Stimulated activated CD4-positive, alpha-beta T cell treated with anti-CD3 and anti-CD28 coated beads, Interleukin-12 subunit alpha, Interleukin-12 subunit beta, amount 100 ng/mL, for 4 hours (primary cell): ENCODE measurements around the gene SCN2B.

Experiments used
- DNase-seq: peaks from one replicate; pipeline ENCODE4 v3.0.0-alpha.2; 2020

The SCN2B gene

DNA sequence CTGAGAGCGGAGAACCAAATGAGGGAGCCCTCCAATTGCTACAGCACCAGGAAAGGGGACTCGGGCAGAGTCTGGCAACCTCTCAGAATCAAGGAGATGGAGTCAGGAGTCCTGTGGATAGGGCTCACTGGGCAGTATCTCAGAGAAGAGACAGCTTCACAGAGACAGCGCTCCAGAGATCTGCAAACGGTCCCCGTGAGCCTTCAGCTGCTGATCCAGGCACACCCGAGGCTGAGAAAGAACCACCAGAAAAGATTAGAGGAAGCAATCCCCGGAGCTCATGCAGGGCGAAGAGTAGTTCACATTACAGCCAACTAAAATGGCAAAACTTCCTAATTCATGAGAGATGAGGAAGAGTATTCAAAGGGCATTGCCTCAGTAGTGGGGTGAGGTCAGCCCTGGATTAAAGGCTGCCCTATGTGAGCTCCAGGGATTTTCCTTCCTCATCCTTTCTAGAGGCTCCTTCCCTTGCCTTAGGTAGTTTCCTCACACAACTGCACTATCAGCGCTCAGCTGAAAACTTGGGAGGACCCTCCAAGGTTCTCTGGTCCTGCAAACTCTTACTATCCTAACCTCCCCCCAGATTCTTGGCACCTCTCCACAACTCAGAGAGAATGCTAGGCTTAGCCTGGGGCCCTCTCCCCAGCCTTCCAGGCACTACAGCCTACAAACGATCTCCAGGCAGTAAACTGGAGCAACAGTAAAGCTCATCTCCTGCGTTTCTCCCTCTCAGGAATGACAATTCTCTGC is 47.5 kb downstream of the SCN2B start:
- DNase-seq: no peak

DNA sequence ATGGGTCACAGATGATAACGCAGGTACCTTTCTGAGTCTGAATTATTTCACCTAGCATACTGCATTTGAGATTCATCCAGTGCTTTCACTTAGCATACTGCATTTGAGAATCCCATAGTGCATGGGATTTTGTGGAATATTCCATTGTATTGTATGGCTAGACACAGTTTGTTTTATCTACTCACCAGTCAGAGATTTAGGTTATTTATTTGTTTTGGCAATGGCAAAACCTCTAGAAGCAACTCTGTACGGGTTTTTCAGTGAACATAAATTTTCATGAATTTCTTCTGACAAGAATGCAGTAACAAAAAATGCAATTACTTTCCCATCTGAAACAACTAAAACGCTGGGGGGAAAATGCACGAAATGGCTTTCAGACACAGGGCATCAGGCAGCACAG is 48.1 kb downstream of the SCN2B start:
- no peak for DNase-seq

DNA sequence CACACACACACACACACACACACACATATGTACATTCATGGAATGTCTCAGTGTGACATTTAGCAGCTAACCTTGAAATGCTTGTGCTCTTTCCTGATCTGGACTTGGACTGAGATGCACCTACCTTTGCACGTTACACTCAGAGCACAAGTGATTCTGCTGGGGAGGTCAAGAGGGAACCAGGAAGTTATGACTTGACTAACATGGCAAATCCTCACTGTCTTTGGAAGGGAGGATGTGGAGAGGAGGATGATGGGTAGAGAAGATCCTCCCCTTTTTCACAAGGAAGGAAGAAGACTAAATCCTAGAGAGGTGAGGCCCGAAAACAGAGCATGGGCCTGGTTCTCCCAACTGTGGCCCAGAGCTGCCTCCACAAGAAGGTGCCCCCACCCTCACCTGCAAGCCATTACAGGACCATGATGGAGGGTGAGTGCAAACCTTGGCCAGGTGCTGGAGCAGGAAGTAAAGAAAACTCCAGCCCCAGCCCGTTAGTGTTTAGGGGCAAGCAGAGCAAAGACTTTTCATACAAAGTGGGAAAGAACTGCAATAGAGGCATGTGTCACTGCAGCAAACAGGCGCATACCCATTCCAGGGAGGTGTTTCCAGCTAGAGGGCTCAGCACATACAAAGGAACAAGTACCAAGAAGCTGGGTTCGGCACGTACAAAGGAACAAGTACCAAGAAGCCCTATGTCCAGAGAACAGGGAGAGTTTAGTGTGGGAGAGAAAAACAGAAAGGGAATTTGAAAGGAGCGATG is 50.2 kb downstream of the SCN2B start:
- DNase-seq: no peak

DNA sequence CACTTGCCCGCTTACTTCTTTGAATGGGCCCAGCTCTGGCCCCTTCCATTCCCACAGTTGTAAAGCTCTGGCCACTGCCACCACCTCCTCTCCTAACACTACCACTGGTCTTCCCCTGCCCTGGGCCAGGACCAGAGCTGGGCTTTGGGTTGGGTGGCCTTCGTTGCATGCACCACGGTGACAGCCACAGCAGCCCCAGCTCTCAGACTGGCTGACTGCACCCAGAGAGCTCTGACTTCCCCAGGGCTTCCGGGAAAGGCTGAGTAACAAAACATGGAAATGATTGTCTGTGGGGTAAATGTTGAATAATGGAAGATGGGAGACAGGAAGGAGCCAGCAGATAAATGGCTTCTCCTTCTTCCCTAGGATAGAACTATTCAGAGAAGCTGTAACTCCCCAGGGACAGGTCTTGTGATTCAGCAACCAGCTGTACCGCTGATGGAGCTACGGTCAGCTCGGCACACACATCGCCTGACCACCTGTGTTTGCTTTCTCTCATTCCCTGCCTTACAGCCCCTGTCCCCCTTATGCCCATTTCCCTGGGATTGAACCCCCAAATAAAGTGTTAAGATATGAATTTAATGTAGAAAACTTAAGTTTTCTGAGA is 51.4 kb downstream of the SCN2B start:
- no peak for DNase-seq

- no peak for DNase-seq
These were observed 55.6 kb downstream of the SCN2B start for GRCh38 chr11:118120793-118121192.

- DNase-seq: no peak
These were observed 58.4 kb downstream of the SCN2B start for GRCh38 chr11:118117790-118118601.

DNA sequence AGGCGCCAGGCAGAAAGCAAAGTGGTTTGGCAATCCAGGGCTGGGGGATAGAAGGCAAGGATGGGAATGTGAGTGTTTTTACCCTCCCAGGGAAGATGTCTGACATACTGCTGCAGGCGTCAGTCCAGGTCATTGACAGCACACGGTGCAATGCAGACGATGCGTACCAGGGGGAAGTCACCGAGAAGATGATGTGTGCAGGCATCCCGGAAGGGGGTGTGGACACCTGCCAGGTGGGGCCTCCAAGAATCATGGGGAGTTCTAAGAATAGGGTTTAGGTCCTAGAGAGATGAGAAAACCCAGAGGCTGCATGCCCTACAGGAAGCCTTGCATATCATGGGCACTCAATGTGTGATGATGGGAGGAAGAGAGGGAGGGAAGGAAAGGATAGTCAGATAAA is 61.4 kb downstream of the SCN2B start:
- no peak for DNase-seq

DNA sequence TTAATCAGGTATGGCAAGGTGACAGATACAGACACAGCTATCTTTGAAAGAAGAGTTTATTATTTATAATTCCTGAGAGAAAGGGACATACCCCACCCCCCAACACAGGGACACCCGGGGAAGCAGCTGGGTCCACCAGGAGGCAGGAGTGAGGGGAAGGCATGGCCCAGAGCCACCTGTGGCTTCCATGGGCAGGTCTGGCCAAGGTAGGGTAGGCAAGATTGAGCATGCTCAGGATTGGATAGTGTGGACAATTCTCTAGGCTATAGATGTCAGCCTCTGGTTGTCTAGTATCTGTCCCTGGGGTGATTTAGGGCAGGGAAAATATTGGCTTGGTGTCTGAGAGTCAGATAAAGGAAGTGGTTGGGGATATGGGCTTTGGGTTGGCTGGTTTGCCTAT is 62.2 kb downstream of the SCN2B start:
- no peak for DNase-seq

DNA sequence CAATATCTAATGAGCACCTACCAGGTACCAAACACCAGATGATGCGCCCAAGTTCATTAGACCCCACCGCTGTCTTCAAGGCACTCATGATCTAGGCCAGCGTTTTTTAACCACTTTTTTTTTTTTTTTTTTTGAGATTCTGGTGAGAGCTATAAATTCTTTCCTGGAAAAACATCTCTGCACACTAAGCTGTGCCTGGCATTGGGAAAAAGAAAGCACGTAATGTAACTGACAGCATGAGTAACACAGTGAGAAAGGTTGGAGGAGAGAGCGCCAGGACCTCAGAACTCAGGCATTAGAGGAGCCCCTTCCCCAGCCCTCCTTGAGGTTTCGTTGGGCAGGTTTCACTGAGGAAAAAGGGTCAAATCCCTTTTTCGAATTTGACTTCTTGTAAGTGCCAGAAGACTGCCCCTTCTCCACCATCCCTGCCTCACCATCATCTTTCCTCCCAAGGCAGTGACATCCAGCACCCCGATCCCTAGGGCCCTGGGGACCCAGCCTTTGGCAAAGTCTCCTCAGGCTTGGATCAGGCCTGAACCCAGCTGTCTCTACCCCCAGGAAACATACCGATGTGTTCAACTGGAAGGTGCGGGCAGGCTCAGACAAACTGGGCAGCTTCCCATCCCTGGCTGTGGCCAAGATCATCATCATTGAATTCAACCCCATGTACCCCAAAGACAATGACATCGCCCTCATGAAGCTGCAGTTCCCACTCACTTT is 63.6 kb downstream of the SCN2B start:
- DNase-seq: no peak
